Stimulated activated CD8-positive, alpha-beta memory T cell treated with anti-CD3 and anti-CD28 coated beads, Interleukin-12 subunit alpha, Interleukin-12 subunit beta, amount 100 ng/mL, for 24 hours (primary cell): ENCODE results near the gene LHFPL5.

Source experiments
- DNase-seq: peaks from one replicate; pipeline ENCODE4 v3.0.0-alpha.2; 2020; ENCODE audit errors: extremely low read depth

LHFPL5 gene

GRCh38 chr6:35856250-35856649 is 51.1 kb downstream of the LHFPL5 start:
- no peak for DNase-seq

- DNase-seq, result no peak
These were observed 52.7 kb downstream of the LHFPL5 start for GRCh38 chr6:35857853-35858252.

DNA sequence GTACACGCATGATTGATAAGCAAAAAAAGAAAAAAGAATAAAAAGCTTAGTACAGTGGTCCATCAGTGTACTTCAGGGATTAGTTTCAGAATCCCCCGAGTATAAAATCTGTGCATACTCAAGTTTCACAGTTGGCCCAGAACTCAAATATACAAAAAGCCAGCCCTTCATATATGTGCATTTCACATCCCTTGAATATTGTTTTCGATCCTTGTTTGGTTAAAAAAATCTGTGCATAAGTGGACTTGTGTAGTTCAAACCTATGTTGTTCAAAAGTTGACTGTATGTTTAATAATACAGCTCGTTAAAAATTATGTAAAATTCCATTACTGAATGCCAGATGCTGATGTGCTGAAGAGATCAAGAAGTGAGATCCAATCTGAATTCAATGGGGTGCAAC is 54.2 kb downstream of the LHFPL5 start:
- DNase-seq, result no peak
